Rectal smooth muscle tissue (tissue), 1 donor: Measurements from ENCODE around the gene ARMS2.

Experiments
- H3K27ac ChIP-seq: one replicate; pipeline ENCODE4 v1.7.0; 2013; ENCODE audit warnings: low read depth, low read length, inconsistent platforms
- H3K27me3 ChIP-seq: one replicate; pipeline ENCODE4 v1.7.0; 2013; ENCODE audit warnings: low read length; ENCODE audit not compliant: control insufficient read depth, insufficient read depth
- H3K36me3 ChIP-seq: one replicate; pipeline ENCODE4 v1.7.0; 2013; ENCODE audit warnings: low read length; ENCODE audit not compliant: control insufficient read depth, insufficient read depth
- H3K4me1 ChIP-seq: one replicate; pipeline ENCODE4 v1.7.0; 2013; ENCODE audit warnings: low read length; ENCODE audit not compliant: control insufficient read depth, insufficient read depth
- H3K4me3 ChIP-seq: one replicate; pipeline ENCODE4 v1.7.0; 2013; ENCODE audit warnings: low read length
- H3K9ac ChIP-seq: one replicate; pipeline ENCODE4 v1.7.0; 2013; ENCODE audit warnings: low read length

The ARMS2 gene

DNA sequence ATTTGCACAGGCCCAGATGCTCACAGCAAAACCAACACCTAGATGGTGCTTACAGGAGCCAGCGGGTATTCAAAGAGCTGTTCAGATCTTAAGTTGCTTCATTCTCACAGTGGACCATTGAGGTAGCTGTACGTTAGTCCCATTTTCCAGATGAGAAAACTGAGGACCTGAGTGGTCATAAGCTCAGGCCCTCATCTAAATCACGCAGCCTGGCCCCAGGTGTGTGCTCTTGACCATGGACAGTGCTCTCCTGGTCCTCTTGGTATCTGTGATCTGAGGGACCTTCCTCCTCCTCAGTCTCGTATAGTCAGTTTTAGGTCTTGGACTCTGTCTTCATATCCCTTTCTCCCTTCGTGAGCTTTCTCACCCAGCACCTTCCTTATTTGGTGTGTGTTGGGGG lies 50.6 kb downstream of the ARMS2 start:
- peak overlapping the region; percentile 73 for H3K27ac ChIP-seq
- H3K36me3 ChIP-seq: peaks cover 3% of the 10 kb centered on the region
- H3K4me3 ChIP-seq: no peak overlapping the region
- H3K4me1 ChIP-seq: peaks cover 18% of the 10 kb centered on the region
- no peak overlapping the region for H3K9ac ChIP-seq
- H3K27me3 ChIP-seq: no peaks in the 10 kb centered on the region

DNA sequence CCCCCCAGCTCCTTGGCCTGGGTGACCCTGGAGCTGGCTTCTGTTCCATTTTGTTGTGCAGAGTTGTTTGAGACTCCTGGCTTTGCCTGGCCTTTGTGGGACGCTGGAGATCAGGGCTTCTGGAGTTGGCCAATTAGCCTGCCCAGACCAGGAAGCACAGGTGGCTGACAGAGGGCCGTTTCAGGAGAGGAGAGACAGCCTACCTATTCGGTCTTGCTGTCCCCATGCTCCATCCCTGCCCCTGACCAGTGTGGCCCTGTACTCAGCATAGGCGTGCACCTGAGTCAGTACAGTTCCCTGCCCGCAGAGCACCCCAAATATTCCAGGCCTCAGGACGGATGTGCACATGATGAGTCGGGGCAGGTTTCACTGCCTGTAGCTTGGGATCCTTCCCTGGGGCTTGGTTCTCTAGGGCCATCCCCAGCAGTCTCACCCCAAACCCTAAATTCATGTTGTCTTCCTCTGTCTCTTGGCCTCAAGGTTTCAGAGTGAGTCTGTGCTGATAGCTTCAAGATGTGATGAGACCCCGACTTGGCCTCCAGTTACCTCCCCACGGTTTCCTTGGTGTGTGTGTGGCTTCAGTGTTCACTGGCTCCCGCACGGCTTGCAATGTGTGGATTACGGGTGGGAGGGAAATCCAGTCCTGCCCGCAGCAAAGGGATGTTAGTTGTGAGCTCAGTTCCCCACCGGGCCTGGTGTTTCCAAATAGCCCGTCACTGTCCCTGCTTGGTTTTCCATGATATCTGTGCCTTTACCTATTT lies 51.6 kb downstream of the ARMS2 start:
- Histone ChIP-seq H3K4me3 (no peak overlapping the region), H3K36me3 (peaks cover 5% of the 10 kb centered on the region), H3K9ac (no peak overlapping the region), H3K27me3 (no peaks in the 10 kb centered on the region), H3K4me1 (peaks cover 13% of the 10 kb centered on the region), H3K27ac (no peak overlapping the region)
